H1 (cell line): Measurements from ENCODE around the gene SPI1. TPM values are rescaled to one million over a fixed set of nuclear protein-coding genes. Genes with fewer than 3 reads are reported as not detected.

ENCODE experiments used
- CTCF ChIA-PET: fragments of 300-600 bp; sonication (Branson Sonifier 250); formaldehyde crosslinking; loops from one replicate; lab custom pipeline; 2021; ENCODE audit not compliant: partially characterized antibody; lab: Charles Lee
- POLR2A ChIA-PET: fragments of 300-600 bp; sonication (Branson Sonifier 250); formaldehyde crosslinking; loops from one replicate; lab custom pipeline; 2021; ENCODE audit warnings: inconsistent platforms; ENCODE audit not compliant: partially characterized antibody; lab: Charles Lee
- DNase-seq, 2 experiments: peaks; one replicate each; pipeline versions ENCODE4 v3.0.0 to v3.0.0-alpha.2; 2010 to 2022; ENCODE audit warnings: low spot score in 2 of 2, low read depth in 1 of 2, mixed read lengths in 1 of 2
- FAIRE-seq: peaks from 2 replicates; lab custom pipeline; 2011; peaks lifted over from hg19 to GRCh38; lab: Jason Lieb, UNC
- H2AFZ ChIP-seq: 2 replicates; pipeline ENCODE4 v1.8.1; 2012; ENCODE audit warnings: low read length, inconsistent platforms
- H2AK5ac ChIP-seq: 2 replicates; pipeline ENCODE4 v1.6.1; 2013; ENCODE audit warnings: low read depth, low read length
- H2BK120ac ChIP-seq: replicated peaks from 2 replicates; pipeline ENCODE3; 2013; ENCODE audit warnings: low read depth, low read length, inconsistent platforms
- H2BK12ac ChIP-seq: 2 replicates; pipeline ENCODE4 v1.6.1; 2013; ENCODE audit warnings: low read depth, low read length
- H2BK15ac ChIP-seq: 2 replicates; pipeline ENCODE4 v1.6.1; 2013; ENCODE audit warnings: low read length
- H2BK20ac ChIP-seq: 2 replicates; pipeline ENCODE4 v1.6.1; 2013; ENCODE audit warnings: low read length
- H2BK5ac ChIP-seq: 2 replicates; pipeline ENCODE4 v1.6.1; 2013; ENCODE audit warnings: low read depth, low read length
- H3K14ac ChIP-seq: 2 replicates; pipeline ENCODE4 v1.6.1; 2013; ENCODE audit warnings: inconsistent platforms; ENCODE audit not compliant: insufficient read length
- H3K18ac ChIP-seq: 2 replicates; pipeline ENCODE4 v1.6.1; 2013; ENCODE audit warnings: low read length; ENCODE audit errors: extremely low read depth
- H3K23ac ChIP-seq: 2 replicates; pipeline ENCODE4 v1.6.1; 2013; ENCODE audit warnings: inconsistent platforms; ENCODE audit not compliant: insufficient read length
- H3K23me2 ChIP-seq: 2 replicates; pipeline ENCODE4 v1.6.1; 2013; ENCODE audit warnings: low read depth, low read length
- H3K27ac ChIP-seq: 2 replicates; pipeline ENCODE4 v1.6.1; 2011; ENCODE audit warnings: low read depth, low read length, inconsistent platforms
- H3K27me3 ChIP-seq, 4 experiments: replicated peaks in 1 of 4; 1 replicate in 1 of 4; 2 replicates in 3 of 4; pipeline versions ENCODE4 v1.6.1 to v1.8.1; 2011 to 2013; ENCODE audit warnings: low read length in 3 of 4, mild to moderate bottlenecking in 3 of 4, inconsistent platforms in 2 of 4, mixed read lengths in 2 of 4, moderate library complexity in 1 of 4; ENCODE audit not compliant: control insufficient read depth in 3 of 4, insufficient read depth in 3 of 4; ENCODE audit errors: extremely low read depth in 1 of 4
- H3K36me3 ChIP-seq, 4 experiments: 2 replicates each; pipeline versions ENCODE4 v1.6.1 to v1.8.1; 2011 to 2013; ENCODE audit warnings: mild to moderate bottlenecking in 4 of 4, low read length in 3 of 4, moderate library complexity in 2 of 4, control low read depth in 1 of 4, inconsistent platforms in 1 of 4; ENCODE audit not compliant: insufficient read depth in 4 of 4, control insufficient read depth in 2 of 4
- H3K4ac ChIP-seq: replicated peaks from 2 replicates; pipeline ENCODE3; 2013; ENCODE audit warnings: low read length, low read depth, mixed read lengths, inconsistent platforms; ENCODE audit not compliant: insufficient read length
- H3K4me1 ChIP-seq, 4 experiments: replicated peaks in 1 of 4; 1 replicate in 1 of 4; 2 replicates in 3 of 4; pipeline versions ENCODE4 v1.6.1 to v1.8.1; 2011 to 2013; ENCODE audit warnings: low read length in 3 of 4, inconsistent platforms in 2 of 4, mixed read lengths in 1 of 4; ENCODE audit not compliant: insufficient read depth in 4 of 4, control insufficient read depth in 3 of 4
- H3K4me2 ChIP-seq, 2 experiments: 2 replicates each; pipeline versions ENCODE4 v1.6.1 to v1.8.1; 2011 to 2013; ENCODE audit warnings: low read depth in 2 of 2, low read length in 2 of 2, control low read depth in 1 of 2, inconsistent platforms in 1 of 2, mild to moderate bottlenecking in 1 of 2; ENCODE audit not compliant: insufficient read depth in 1 of 2
- H3K4me3 ChIP-seq, 4 experiments: fragments of 200-600, 300-600 bp in 1 of 4; sonication (generic), shearing (Covaris generic), sonication (Bioruptor Twin) in 1 of 4; 2 replicates each; pipeline versions ENCODE4 v1.5.1 to v1.8.1; 2011 to 2016; ENCODE audit warnings: low read length in 4 of 4, low read depth in 3 of 4, control low read depth in 2 of 4, inconsistent platforms in 2 of 4, mild to moderate bottlenecking in 2 of 4, mixed read lengths in 1 of 4, moderate library complexity in 1 of 4; ENCODE audit not compliant: insufficient read depth in 2 of 4; ENCODE audit errors: extremely low read depth in 1 of 4
- H3K56ac ChIP-seq: replicated peaks from 2 replicates; pipeline ENCODE3; 2013; ENCODE audit warnings: low read depth, mild to moderate bottlenecking, mixed read lengths, low read length, inconsistent platforms; ENCODE audit not compliant: insufficient read length
- H3K79me1 ChIP-seq: 2 replicates; pipeline ENCODE4 v1.6.1; 2013; ENCODE audit warnings: low read depth, low read length, control low read depth
- H3K79me2 ChIP-seq, 2 experiments: 2 replicates each; pipeline versions ENCODE4 v1.6.1 to v1.8.1; 2012 to 2013; ENCODE audit warnings: low read length in 2 of 2, mild to moderate bottlenecking in 2 of 2, inconsistent platforms in 1 of 2; ENCODE audit not compliant: insufficient read depth in 2 of 2, control insufficient read depth in 1 of 2
- H3K9ac ChIP-seq, 4 experiments: replicated peaks in 1 of 4; 1 replicate in 1 of 4; 2 replicates in 3 of 4; pipeline versions ENCODE4 v1.6.1 to v1.8.1; 2011 to 2013; ENCODE audit warnings: low read depth in 3 of 4, low read length in 3 of 4, control low read depth in 2 of 4, mild to moderate bottlenecking in 2 of 4, moderate library complexity in 2 of 4, inconsistent platforms in 1 of 4; ENCODE audit errors: extremely low read depth in 1 of 4
- H3K9me3 ChIP-seq, 2 experiments: 2 replicates each; pipeline versions ENCODE4 v1.6.1 to v1.8.1; 2012 to 2013; ENCODE audit warnings: mild to moderate bottlenecking in 2 of 2, moderate library complexity in 2 of 2, control low read depth in 1 of 2, inconsistent platforms in 1 of 2, low read depth in 1 of 2, low read length in 1 of 2, mixed read lengths in 1 of 2; ENCODE audit not compliant: insufficient read depth in 2 of 2
- H4K20me1 ChIP-seq, 2 experiments: replicated peaks in 1 of 2; 2 replicates each; pipeline versions ENCODE3 to v1.8.1; 2011 to 2013; ENCODE audit warnings: inconsistent platforms in 2 of 2, low read length in 2 of 2, mild to moderate bottlenecking in 1 of 2; ENCODE audit not compliant: insufficient read depth in 2 of 2, control insufficient read depth in 1 of 2
- H4K5ac ChIP-seq: 2 replicates; pipeline ENCODE4 v1.6.1; 2013; ENCODE audit warnings: low read length, low read depth, mixed read lengths, inconsistent platforms; ENCODE audit not compliant: insufficient read length
- H4K8ac ChIP-seq: 2 replicates; pipeline ENCODE4 v1.8.0; 2013; ENCODE audit warnings: mild to moderate bottlenecking, moderate library complexity, low read length, inconsistent platforms; ENCODE audit not compliant: insufficient read depth; ENCODE audit errors: extremely low read depth
- H4K91ac ChIP-seq: replicated peaks from 2 replicates; pipeline ENCODE3; 2013; ENCODE audit warnings: low read length, mixed read lengths, inconsistent platforms; ENCODE audit not compliant: insufficient read length
- BRCA1 ChIP-seq: IDR thresholded peaks from 2 replicates; pipeline ENCODE4 v1.6.1; 2012; ENCODE audit warnings: low read depth, low read length, improper control_type of control experiment
- CTBP2 ChIP-seq: IDR thresholded peaks from 2 replicates; pipeline ENCODE4 v1.7.0; 2011; ENCODE audit warnings: borderline replicate concordance, mild to moderate bottlenecking, moderate library complexity, mixed read lengths, low read length; ENCODE audit not compliant: insufficient read depth, insufficient read length
- KDM1A ChIP-seq: fragments of 200-600, 300-600 bp; sonication (generic); IDR thresholded peaks from 2 replicates; pipeline ENCODE4 v1.7.1; 2016; ENCODE audit warnings: mild to moderate bottlenecking, low read length, borderline replicate concordance
- SAP30 ChIP-seq: fragments of 300-600 bp; sonication (generic); IDR thresholded peaks from 2 replicates; pipeline ENCODE4 v1.7.1; 2012; ENCODE audit warnings: low read length, moderate library complexity, mild to moderate bottlenecking, inconsistent platforms; ENCODE audit not compliant: insufficient read depth, insufficient replicate concordance
- TAF1 ChIP-seq: IDR thresholded peaks from 2 replicates; pipeline ENCODE4 v1.6.1; 2011; ENCODE audit warnings: mild to moderate bottlenecking, low read depth, low read length
- WGBS, 2 experiments: shearing (Covaris generic) in 1 of 2; methylation state at CpG; one replicate each; pipeline versions ENCODE4 v1.1.6 to v1.1.7; 2013 to 2015; ENCODE audit warnings: low lambda C conversion rate in 2 of 2, mixed read lengths in 2 of 2, inconsistent platforms in 1 of 2, low coverage in 1 of 2, missing lambda C conversion rate in 1 of 2; ENCODE audit not compliant: insufficient replicate concordance in 2 of 2, insufficient coverage in 1 of 2, insufficient read length in 1 of 2; ENCODE audit errors: extremely low coverage in 1 of 2, missing lambda C conversion rate in 1 of 2; 5-methylcytosine and 5-hydroxymethylcytosine counted together
- polyA plus RNA-seq, 7 experiments: library from polyadenylated mRNA; depleted of rRNA in 3 of 7; stranded (reverse) in 5 of 7; unstranded in 2 of 7; fragments of >200 nt in 5 of 7; fragments of 200-250 nt in 2 of 7; gene quantifications; 1 replicate in 5 of 7; 2 replicates in 1 of 7; 4 replicates in 1 of 7; pipeline versions ENCODE4 v1.2.1 to v1.2.3, GENCODE V29; 2011 to 2013; ENCODE audit warnings: missing spikeins in 2 of 7, mixed read lengths in 2 of 7
- total RNA-seq: library from RNA; stranded (reverse); fragmentation: NEBNext Ultra II Directional; extraction: Animal tissue kit (Norgen Biotek cat#: 25700); gene quantifications from 2 replicates; pipeline ENCODE4 v1.2.1, GENCODE V29; 2021

The SPI1 gene
- total and polyA plus RNA-seq, 2 of the 8 experiments (the other 6 are each of a cell fraction or from before 2014, with no cell fraction given): 0.12 TPM; not detected in 1

DNA sequence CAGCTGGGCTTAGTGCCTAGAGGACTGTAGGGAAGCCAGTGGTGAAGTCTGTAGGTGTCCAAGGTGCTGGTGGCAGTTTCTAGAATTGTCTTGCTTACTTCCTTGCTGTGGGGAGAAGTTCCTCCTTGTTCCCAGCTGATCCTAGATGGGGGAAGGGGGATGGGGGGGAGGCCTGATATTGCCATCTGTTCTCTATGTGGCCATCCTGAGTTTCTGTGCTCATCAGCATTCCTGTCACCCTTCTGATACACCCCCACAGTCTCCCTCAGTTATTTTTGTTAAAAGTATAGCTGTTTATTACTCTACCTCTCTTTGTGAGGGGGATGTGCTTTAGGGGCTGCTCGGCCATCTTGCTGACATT is 71.9 kb downstream of the SPI1 start:
- TF ChIP-seq BRCA1: no peak
- TF ChIP-seq TAF1: no peak
- TF ChIP-seq SAP30: no peak
- TF ChIP-seq KDM1A: no peak
- no peak for TF ChIP-seq CTBP2
- POLR2A ChIA-PET: interaction anchor here (1.2 kb wide), 1 partner anchor 11 kb away, joined by 4 read pairs; no protein-coding TSS in a partner anchor
- H3K79me1 ChIP-seq: no peaks in the 10 kb centered on the region; the same call in 1 of the 2 replicates

More for the DNA sequence above, 71.9 kb downstream of the SPI1 start:
- 21% methylated on average over 1 of the region's 1 CpG; no CpG with 5 or more reads in 1 of the 2 experiments for WGBS, 2 experiments
- Histone ChIP-seq H2AK5ac (no peak overlapping the region), H4K5ac (no peak overlapping the region), H3K27ac (no peak overlapping the region), H3K79me2 (no peaks in the 10 kb centered on the region), H3K36me3 (peaks cover 4 to 30% (median 13%) of the 10 kb centered on the region in 4 experiments), H3K23ac (no peak overlapping the region), H3K4ac (no peak overlapping the region), H3K27me3 (no peaks in the 10 kb centered on the region), H2BK120ac (no peak overlapping the region), H4K20me1 (peaks cover 0 to 4% of the 10 kb centered on the region in 2 experiments), H3K23me2 (no peaks in the 10 kb centered on the region), H3K18ac (no peak overlapping the region), H3K4me1 (no peaks in the 10 kb centered on the region), H3K9me3 (no peaks in the 10 kb centered on the region), H4K8ac (no peak overlapping the region), H2BK20ac (no peak overlapping the region), H3K14ac (no peak overlapping the region), H4K91ac (no peak overlapping the region), H2AFZ (no peak overlapping the region), H3K9ac (no peak overlapping the region), H3K4me2 (no peak overlapping the region), H3K4me3 (no peak overlapping the region), H2BK15ac (no peak overlapping the region), H2BK5ac (no peak overlapping the region), H2BK12ac (no peak overlapping the region), H3K56ac (no peak overlapping the region)
- CTCF ChIA-PET: interaction anchor here (0.7 to 1.6 kb wide), 7 partner anchors 18 to 145 kb away, joined by 3 to 5 read pairs (median 3); no protein-coding TSS in a partner anchor
- no peak for DNase-seq
- no peak for FAIRE-seq
